ENCODE measurements around the gene HOXB1.

HOXB1 gene

DNA sequence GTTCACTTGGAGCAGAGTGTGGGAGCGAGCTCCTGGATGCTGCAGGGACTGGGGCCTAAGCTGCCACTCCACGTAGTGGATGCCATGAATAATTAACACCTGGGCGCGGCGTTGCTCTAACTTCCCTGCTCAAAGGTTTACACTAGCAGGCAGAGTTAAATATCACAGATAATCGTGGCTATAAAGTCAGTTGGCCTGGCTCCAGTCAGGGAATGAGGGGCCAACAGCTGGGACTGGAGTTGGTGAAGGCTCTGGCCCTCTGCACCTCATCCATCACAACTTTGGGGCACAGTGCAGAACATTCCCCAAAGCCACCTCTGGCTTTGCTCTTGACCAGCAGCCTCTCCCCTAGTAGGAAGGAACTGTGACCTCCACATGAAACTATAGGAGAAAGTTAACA, 36.4 kb upstream of the HOXB1 start:
- no peak for DNase-seq

DNA sequence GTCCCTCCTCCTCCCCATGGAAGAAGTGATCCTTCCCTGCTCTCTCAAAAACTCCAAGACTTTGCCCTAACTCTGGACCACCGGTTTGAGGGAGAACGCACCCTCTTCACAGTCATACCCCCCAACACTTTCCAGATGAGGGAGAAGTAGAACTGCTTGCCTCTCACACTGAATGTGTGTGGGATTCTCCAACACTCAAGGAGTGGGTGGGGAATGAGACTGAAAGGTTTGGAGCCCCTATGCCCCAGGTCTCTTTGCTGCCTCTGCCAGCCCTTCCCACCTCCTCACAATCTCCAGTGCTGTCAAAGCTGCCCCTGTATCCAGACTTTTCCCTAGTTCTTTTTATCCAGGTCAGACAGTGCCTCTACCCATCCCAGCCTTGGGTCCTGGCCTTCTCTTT, 35.9 kb upstream of the HOXB1 start:
- DNase-seq = no peak

DNA sequence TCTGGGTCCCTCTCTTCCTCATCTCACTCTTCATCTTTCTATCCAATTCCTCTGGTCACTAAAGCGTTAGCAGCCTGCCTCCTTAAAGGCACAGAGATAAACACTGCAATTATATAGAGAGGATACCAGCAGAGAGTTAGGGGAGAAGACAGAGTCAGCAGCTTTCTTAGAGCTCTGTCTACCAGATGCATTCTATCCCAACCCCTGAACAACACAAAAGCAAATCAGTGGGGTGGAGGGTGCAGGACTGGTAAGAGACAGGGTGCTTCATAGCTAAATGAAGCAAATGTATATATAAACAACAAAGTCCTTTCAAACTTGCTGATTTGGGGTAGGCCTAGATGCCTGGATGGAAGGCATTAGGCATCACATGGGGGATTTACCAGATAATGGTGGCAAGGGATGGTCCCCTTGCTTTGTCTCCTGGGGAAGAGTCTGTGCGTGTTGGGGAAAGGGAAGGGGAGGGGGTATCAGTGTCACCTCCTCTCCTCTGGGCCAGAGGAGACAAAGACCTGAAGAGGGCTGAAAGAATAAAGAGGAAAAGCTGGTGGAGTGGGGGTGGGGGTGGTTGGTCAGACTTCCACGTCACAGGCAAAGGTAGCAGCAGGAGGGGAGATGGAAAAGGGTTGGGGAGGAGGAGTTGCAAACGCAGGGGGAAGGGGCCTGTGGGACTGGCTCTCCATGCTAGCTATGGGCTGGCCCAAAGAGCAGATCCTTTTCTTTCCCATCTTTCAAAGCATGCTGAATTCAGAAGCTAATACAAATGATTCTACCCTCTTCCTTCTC, 35.3 kb upstream of the HOXB1 start:
- DNase-seq = no peak

DNA sequence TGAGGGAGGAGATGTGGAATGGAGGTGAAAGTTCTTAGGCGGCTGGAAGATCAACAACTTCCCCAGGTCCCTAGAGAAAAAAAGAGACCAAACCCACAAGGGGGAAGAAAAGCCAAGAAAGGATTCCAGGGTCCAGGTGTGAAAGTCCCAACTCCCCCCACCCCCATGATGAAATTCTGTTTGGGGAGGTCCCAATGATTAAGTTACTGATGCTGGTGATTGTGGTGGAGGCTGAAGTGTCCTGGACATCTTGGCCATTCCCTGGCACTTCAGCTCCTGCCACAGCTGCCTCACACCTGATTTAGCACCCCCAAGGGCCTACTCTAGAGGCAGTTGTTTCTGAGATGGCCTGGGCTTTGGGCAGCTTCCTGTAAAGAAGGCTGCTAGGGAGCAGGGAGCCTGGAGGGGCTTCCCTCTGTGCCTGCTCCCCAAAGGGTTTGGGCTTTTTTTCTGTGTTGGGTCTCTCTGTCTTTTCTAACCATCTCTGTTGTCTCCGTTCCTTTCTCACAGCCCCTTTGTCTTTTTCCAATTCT, 34.3 kb upstream of the HOXB1 start:
- no peak for DNase-seq

DNA sequence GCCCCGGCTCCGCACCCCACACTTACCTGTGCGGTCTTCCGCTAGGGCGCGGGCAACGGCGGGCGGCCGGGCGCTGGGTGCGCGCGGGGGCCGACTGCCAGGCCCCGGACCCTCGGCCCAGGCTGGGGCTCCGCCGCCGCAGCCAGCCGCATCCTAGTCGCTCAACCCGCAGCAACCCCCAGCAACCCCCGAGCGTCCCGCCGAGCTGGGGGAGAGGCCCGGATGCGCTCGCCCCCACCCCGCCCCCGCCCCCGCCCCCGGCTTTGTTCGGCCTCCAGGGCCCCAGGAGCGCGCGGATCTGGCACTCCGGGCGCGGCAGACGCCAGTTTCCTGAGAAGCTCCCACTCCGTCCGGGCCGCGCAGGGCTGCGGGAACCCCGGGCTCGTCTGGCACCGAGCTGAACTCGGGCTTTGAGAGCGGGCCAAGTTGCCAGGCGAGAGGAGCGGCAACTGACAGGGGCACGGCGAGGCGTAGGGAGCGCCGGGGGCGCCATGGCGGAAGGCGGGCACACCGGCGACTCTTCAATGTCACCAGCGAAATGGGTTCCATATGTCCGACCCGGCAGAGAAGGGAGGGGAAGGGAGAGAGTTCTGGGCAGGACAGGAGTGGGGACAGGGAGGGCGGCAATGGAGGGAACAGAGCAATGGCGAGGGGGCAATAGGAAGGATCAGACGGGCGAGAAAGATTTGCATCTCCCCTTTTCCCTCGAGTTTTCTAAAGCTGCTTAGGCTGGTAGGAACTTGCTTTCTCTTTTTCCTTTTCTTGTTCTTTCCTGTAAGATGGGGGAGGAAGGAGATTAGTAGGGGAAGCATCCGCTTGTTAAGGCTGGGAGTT, 33.6 kb upstream of the HOXB1 start:
- no peak for DNase-seq

DNA sequence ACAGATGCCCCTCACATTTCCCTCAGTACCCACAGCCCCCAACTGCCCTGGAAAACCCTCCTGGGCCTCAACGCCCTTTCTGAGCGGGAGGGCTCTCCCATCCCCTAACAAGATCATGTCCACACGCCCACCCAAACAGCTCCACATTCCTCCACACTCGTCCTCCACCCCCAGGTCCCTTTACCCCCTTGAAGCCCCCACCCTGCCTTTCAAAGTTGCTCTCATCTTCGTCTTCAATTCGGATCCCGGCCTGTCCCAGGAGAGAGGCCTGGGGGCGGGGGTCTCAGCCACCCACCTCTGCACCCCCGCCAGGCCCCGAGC, 33.0 kb upstream of the HOXB1 start:
- no peak for DNase-seq

DNA sequence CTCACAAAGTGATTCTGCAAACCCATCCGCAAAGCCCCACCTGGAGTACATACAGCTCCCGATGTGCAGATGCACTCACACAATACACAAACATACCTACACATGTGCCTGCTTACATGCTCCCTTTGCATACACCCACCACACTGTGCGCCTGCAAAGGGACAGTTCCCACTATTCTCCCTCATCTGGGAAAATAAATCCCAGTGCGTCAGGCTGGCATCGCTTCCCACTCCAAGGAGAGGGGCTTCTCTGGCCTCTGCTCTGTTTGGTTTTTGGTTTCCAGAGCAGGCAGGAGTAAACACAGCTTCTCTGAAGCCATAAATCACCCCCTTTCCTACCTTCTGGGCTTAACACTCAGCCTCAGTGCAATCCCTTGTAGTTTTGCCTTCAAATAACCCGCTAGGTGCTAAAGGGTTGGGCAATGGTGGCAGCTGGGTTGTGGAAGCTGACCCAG, 32.6 kb upstream of the HOXB1 start:
- DNase-seq = no peak

DNA sequence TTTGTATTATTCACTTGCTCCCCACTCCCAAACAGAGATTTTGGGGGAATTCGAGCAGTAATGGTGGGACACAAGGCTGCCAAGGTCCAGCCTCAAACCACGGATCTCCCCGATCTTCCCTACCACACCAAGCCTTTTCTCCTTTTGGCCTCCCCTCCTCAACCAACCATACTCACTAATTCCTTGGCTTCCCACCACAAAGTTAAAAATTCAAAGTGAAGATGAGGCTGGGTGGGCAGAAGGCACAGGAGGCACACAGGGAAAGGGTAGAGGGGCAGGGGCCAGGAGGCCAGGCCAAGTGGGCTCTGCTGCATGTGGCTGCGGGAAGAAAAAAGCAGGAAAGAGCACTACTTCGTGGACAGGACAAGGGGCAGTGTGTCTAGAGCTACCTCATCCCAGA, 32.1 kb upstream of the HOXB1 start:
- no peak for DNase-seq

DNA sequence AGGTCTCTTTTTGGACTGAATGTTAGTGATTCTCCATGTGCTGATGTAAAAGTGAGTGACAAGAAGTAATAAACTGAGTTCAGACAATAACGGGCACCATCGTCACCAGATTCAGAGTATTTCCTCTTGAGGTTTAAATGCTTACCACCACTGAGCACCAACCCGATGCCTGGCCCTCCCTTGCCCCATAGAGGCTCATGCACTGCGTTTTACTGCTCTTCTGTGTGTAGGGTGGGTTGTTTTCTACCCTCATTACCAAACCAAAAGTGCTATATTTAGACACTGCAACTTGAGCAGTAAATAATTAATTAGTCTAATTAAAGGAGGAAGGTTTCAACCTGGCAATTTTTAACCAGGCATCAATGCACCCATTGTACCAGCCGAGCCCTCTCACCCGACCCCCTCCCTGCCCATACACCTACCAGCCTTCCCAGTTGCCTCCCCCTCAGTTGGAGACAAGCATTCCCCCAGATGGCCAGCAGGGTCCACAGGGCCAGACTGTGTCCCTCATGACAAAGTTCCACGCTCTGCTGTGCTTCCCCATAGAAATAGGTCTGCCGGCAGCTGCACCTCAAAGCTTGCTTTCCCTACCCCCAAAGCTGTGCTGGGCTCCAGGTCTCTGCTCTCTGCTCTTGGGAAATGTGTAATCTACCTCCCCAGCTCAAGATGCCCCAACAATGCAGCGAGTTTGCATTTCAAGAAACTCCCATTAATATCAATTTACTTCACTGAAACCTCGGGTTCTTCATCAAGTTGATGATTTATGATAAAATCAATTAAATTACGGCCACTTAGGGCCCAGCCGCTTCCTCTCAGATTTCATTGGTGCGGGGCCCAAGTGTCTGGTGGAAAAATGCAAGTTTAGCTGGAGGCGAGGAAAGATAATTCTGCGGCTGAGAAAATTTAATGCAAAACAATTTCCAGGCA, 31.3 kb upstream of the HOXB1 start:
- no peak for DNase-seq

DNA sequence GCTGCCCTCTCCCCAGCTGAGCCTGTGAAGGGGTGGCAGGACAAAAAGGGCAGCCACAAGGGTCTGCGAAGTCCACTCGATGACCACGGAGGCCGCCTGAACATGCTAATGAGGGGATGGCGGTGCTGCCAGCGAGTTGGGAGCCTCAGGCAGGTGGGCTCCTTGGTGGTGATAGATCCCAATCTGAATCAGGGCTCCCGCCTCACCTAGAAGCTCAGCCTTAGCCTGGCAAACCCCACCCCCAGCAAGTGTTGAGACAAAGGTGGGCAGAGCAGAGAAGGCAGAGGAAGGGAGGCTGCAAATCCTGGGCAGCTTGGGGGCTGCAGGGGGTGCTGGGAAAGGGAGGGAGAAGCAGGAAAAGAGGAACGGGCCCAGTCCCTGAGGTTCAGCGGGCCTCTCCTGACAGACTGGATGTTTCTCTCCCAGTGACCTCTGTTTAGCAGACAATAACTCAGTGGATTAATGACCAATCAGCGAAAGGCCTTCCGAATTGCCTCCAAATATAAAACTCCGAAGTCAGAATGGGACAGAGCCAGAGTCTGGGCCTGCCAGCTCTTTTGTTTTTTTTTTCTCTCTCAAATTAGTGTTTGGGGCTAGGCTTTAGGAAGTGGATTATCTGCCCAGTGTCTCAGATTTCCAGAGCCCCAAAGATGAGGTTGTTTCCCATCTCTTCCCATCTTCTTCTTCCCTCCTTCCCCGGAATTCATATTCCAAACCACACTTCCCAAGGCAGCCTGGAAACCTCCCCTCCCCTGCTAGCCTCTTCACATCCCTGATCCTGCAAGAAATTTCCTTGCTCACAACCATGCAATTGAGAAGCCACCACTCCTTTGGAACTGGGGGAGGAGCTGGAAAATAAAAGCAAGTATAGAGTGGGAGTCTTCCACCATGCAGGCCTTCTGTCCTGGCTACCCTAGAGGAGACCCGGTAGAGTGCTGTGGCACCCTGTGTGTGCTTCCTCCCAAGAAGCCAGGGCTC, 29.3 kb upstream of the HOXB1 start:
- no peak for DNase-seq

DNA sequence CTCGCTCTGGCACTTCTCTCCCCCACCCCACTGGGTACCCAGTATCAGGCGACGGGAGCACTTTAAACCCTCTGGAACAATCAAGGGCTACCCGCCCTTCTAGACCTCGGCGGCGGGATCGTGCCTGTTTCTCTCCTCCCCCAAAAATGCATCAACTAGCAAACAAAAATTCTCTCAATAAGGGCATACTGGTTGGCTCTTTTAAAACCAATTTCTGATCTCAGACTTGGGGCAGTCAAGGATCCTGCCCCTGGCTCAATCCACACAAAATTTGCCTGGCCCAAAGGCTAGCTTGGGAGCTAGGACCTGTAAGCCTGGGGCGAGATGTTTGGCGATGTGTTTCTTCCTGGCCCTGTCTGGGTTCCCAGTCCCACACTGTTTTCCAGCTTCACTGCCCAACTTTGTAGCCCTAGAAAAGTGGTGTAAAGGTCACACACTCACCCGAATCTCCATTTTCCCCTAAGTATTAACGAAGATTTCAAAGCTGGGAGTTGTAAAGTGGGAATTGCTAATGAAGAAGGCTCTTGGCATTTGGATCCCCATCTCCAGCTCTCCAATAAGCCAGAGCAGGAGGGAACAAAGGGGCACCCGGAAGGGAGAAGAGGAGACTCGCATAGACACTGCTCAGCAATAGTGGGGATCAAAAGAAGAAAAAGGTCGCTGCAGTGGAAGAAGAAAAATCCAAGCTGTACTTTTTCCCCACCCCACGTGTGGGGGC, 28.5 kb upstream of the HOXB1 start:
- DNase-seq = no peak

DNA sequence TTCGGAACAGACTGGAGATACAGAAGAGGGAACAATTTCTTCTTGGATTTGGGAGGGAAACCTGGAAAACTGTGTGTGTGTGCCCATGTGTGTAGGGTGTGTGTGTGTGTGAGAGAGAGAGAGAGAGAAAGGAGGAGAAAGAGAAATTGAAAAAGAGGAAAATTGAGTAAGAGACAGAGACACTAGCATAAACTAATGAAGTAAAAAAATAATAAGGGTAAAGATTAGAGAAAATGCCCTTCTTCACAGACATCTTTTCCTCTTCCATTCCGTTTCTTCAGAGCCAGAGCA, 28.0 kb upstream of the HOXB1 start:
- no peak for DNase-seq

DNA sequence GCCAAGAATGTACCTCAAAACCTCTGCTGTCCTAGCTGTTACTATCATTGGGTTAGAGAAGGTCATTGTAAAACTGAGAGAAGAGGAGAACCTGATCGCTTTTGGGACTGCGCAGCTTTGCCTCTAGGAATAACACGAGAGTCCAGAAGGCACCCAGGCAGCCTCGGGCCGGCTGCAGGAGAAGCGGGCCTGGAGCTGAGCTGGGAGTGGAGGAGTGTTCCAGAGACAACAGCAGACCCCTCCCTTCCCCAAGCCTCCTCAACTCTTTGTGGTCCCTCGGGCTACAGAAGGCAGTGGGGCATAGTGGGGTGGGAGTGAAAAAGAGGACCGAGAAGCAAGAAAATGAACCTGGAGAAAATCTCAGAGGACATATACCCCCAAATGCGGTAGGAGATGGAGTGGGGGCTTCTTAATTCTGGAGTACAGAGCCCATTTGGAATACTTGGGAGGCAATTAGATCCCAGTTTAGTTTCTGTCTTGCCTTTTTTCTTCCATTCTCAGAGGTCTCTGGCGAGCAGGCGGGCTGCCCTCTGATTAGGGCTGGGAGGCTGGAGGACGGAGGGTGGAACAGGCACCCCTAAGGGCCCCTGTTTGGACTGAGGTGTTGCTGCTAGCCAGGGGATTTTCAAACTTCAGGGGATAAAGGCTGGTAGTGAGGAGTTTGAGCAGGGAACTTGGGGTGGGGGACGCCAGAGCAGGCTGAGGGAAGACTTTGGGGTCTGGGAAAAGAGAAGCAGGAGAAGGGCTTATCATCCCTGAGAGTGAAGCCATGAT, 27.4 kb upstream of the HOXB1 start:
- no peak for DNase-seq

DNA sequence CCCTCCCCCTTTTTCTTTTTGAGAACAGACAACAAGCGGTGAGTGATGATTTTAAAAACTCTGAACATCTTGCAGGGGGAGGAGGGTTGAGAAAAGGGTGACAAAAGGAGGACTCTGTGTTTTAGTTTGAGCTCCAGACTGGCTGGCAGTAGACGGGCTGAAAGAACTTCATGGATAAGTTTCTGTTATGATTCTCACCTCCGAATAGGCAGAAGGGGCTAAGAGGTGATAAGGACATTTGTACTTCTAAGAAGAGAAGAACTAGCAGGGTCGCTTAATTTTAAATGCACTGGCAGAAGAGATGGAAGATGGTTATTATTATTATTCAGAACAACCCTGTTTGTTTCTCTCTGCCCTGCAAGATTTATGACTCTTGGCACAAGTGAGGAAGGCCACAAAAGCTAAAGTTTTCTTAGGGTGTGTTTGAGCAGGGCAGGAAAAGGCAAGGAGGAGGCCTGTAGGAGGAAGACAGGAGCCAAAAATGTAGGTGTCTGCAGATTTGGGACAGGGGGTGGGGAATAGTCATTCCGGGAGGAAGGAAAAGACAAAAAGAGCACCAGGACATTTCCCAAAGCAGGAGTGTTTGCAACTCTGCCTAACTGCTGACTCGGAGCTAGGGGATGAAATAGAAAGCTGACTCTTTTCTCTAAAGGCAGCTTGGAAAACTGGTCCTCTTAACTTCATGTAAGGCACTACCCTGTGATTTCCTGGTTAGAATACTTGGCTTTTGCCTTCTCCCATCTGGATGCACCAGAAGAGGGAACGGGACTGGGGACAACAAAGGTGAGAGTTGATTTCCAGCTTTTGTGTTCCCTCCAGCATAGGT, 26.0 kb upstream of the HOXB1 start:
- DNase-seq = no peak

DNA sequence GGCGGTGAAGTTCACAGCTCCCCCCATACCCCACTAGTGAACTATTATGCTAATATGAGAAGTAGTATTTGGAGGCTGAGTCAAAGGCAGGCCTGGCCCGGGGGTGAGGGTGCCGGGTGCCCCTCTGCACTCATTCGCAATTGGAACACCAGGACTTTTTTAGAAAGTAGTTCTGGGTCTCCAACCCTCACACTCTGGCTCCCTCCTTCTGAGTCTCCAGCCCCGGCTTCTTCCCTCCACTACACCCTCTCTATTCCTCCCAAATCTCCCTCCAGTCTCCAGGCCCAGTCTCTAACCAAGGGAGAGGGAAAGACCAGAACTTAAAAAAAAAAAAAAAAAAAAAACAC, 25.4 kb upstream of the HOXB1 start:
- DNase-seq = no peak

DNA sequence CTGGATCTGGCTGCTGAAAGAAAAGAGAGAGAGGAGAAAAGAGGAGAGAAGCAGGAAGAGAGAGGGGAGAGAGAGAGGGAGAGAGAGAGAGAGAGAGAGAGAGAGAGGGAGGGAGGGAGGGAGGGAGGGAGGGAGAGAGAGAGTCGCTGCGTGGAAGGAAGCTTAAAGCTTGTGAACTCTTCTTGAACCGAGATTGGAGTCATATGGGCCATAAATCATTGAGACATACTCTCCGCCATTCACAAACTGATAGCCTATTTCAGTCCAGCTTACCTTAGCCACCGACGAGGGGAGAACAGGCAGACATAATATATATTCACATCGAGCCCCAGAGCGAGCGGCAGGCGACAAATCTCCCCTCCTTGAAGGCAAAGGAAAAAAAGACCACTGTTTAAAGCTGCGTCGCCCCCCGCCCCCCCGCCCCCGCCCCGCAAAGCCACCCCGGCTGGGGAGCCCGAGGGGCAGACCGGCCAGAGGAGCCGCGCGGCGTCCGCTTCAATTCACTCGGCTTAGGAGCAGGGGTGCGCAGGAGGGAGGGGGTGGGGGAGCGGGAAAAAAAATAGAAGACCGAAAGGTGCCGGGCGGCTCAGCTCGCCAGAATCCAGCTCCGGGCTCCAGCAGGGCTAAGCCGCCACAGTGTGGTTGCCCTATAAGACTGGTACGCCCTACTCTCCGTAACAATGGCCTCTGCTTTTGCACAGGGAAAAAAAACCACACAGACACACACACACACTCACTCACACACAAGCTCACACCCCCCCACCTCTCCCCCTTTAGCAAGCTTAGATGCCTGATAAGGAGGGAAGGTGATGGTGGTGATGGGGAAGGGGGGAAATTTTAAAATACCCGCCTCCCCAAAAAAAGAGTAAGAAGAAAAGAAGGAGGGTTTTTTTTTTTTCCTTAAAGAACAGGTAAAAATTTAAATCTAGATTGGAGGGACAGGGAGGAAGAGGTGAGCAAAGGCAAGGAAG, 24.7 kb upstream of the HOXB1 start:
- DNase-seq = no peak

DNA sequence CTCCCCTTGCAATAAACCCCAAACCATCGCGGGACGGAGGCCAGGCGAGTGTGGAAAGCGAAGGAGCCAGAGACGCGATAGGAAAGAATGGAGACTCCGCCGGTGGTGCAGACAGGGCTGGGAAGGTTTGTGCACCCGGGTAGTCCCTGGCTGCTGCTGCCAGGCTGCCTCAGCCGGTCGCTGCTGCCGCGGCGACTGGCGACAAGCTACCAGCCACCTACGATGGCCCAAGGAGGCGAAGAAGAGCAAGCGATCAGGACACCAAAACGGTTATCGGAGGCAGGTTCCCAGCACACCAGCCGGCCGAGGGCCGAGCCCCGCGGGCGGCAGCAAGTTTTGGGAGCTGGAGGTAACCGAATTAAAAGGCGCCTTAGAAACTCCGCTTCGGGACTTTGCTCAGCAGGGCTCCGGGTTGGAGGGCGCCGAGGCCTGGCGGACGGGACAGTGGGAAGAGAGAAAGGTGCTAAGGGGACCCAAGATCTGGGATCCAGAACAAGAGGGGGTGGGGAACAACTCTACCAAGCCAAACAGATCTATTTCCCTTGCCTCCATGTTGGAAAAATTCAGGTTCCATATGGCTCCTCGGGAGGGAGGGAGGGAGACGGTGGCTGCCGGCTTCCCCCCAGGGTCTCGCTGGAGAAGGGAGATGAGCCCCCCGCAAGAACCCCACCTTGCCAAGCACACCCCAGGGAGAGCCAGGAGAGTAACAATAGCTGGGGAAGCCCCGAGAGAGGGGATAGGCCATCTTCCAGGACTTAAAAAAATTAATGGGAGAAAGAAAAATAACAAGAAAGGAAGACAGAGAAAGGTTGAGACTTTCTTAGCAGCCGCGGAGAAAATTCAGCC, 23.8 kb upstream of the HOXB1 start:
- DNase-seq = no peak

DNA sequence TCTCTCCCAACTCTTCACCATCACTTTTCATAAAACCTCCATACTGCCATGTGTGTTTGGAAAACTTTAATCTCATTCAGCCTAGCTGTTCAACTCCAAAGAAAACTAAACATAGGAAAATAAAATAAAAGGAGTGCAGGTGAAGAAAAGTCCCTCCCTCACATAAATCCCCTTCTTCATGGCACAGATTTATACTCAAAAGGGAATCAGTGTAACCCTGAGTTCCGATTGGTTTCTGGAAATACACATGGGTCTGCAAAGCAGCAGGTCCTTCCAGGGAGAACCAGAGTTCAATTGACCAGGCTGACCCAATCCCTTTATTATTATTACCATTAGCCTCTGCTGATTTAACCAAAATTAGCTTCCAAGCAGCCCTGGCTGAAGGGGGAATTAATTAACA, 23.0 kb upstream of the HOXB1 start:
- DNase-seq = no peak

Measured in activated CD4-positive, alpha-beta T cell treated with anti-CD3 and anti-CD28 coated beads, Interleukin-2, Interleukin-6, amounts not matched to agents 100 ng/mL and 50 ng/mL, durations not matched to agents 16 hours and 8 hours (primary cell).